Skeletal muscle satellite cell (primary cell): ENCODE data around the gene CHD1.

Experiments
- H3K27me3 ChIP-seq: 2 replicates; pipeline ENCODE4 v1.7.0; 2013; ENCODE audit warnings: low read length; ENCODE audit not compliant: control insufficient read depth, insufficient read depth
- H3K36me3 ChIP-seq: 2 replicates; pipeline ENCODE4 v1.7.0; 2013; ENCODE audit warnings: mild to moderate bottlenecking, control low read depth, low read length; ENCODE audit not compliant: insufficient read depth
- H3K4me1 ChIP-seq: 2 replicates; pipeline ENCODE4 v1.7.0; 2013; ENCODE audit warnings: low read length; ENCODE audit not compliant: control insufficient read depth, insufficient read depth
- H3K4me2 ChIP-seq: 2 replicates; pipeline ENCODE4 v1.7.0; 2013; ENCODE audit warnings: mild to moderate bottlenecking, low read length
- H3K4me3 ChIP-seq: 2 replicates; pipeline ENCODE4 v1.7.0; 2013; ENCODE audit warnings: low read length
- H3K9ac ChIP-seq: 2 replicates; pipeline ENCODE4 v1.7.0; 2013; ENCODE audit warnings: mild to moderate bottlenecking, low read depth, low read length, moderate library complexity
- H3K9me3 ChIP-seq: replicated peaks from 2 replicates; pipeline ENCODE4 v1.7.0; 2013; ENCODE audit warnings: mild to moderate bottlenecking, control low read depth, low read length

CHD1 gene

GRCh38 chr5:98880598-98880997, 48.2 kb downstream of the CHD1 start:
- Histone ChIP-seq H3K4me2 (no peak overlapping the region), H3K36me3 (peaks cover 63% of the 10 kb centered on the region), H3K4me1 (no peaks in the 10 kb centered on the region), H3K9me3 (no peaks in the 10 kb centered on the region), H3K4me3 (no peak overlapping the region), H3K9ac (no peak overlapping the region), H3K27me3 (no peaks in the 10 kb centered on the region)

- no peaks in the 10 kb centered on the region for H3K9me3 ChIP-seq
- H3K9ac ChIP-seq: no peak overlapping the region
- H3K4me2 ChIP-seq: no peak overlapping the region
- H3K4me3 ChIP-seq: no peak overlapping the region
- H3K36me3 ChIP-seq: peaks cover 63% of the 10 kb centered on the region
- H3K4me1 ChIP-seq: no peaks in the 10 kb centered on the region
- H3K27me3 ChIP-seq: no peaks in the 10 kb centered on the region
These were observed 48.7 kb downstream of the CHD1 start for GRCh38 chr5:98880151-98880550.

GRCh38 chr5:98877600-98877999, 51.2 kb downstream of the CHD1 start:
- Histone ChIP-seq H3K9ac (no peak overlapping the region), H3K27me3 (no peaks in the 10 kb centered on the region), H3K4me3 (no peak overlapping the region), H3K4me1 (no peaks in the 10 kb centered on the region), H3K9me3 (no peaks in the 10 kb centered on the region), H3K4me2 (no peak overlapping the region), H3K36me3 (peaks cover 71% of the 10 kb centered on the region)

- H3K4me3 ChIP-seq: no peak overlapping the region
- no peaks in the 10 kb centered on the region for H3K27me3 ChIP-seq
- H3K36me3 ChIP-seq: peaks cover 58% of the 10 kb centered on the region
- H3K4me1 ChIP-seq: no peaks in the 10 kb centered on the region
- no peak overlapping the region for H3K4me2 ChIP-seq
- no peak overlapping the region for H3K9ac ChIP-seq
- no peaks in the 10 kb centered on the region for H3K9me3 ChIP-seq
These were observed 56.1 kb downstream of the CHD1 start for GRCh38 chr5:98872674-98873073.

GRCh38 chr5:98865690-98866089, 63.1 kb downstream of the CHD1 start:
- Histone ChIP-seq H3K27me3 (no peaks in the 10 kb centered on the region), H3K36me3 (peaks cover 44% of the 10 kb centered on the region), H3K4me2 (no peak overlapping the region), H3K9ac (no peak overlapping the region), H3K9me3 (no peaks in the 10 kb centered on the region), H3K4me1 (no peaks in the 10 kb centered on the region), H3K4me3 (no peak overlapping the region)

GRCh38 chr5:98847054-98847453, 81.8 kb downstream of the CHD1 start:
- H3K27me3 ChIP-seq: no peaks in the 10 kb centered on the region
- no peaks in the 10 kb centered on the region for H3K36me3 ChIP-seq
- H3K4me2 ChIP-seq: no peak overlapping the region
- no peak overlapping the region for H3K4me3 ChIP-seq
- peaks cover 7% of the 10 kb centered on the region for H3K9me3 ChIP-seq
- H3K4me1 ChIP-seq: no peaks in the 10 kb centered on the region
- H3K9ac ChIP-seq: no peak overlapping the region

GRCh38 chr5:98846520-98846919, 82.3 kb downstream of the CHD1 start:
- Histone ChIP-seq H3K4me3 (no peak overlapping the region), H3K9me3 (peaks cover 7% of the 10 kb centered on the region), H3K27me3 (no peaks in the 10 kb centered on the region), H3K4me1 (no peaks in the 10 kb centered on the region), H3K9ac (no peak overlapping the region), H3K4me2 (no peak overlapping the region), H3K36me3 (no peaks in the 10 kb centered on the region)

GRCh38 chr5:98845878-98846277, 82.9 kb downstream of the CHD1 start:
- Histone ChIP-seq H3K9ac (no peak overlapping the region), H3K4me2 (no peak overlapping the region), H3K36me3 (no peaks in the 10 kb centered on the region), H3K27me3 (no peaks in the 10 kb centered on the region), H3K9me3 (peaks cover 7% of the 10 kb centered on the region), H3K4me3 (no peak overlapping the region), H3K4me1 (no peaks in the 10 kb centered on the region)

GRCh38 chr5:98844865-98845264, 83.9 kb downstream of the CHD1 start:
- no peak overlapping the region for H3K4me2 ChIP-seq
- H3K4me3 ChIP-seq: no peak overlapping the region
- peaks cover 7% of the 10 kb centered on the region for H3K9me3 ChIP-seq
- no peaks in the 10 kb centered on the region for H3K4me1 ChIP-seq
- H3K27me3 ChIP-seq: no peaks in the 10 kb centered on the region
- no peaks in the 10 kb centered on the region for H3K36me3 ChIP-seq
- no peak overlapping the region for H3K9ac ChIP-seq

- no peaks in the 10 kb centered on the region for H3K27me3 ChIP-seq
- H3K9me3 ChIP-seq: peaks cover 7% of the 10 kb centered on the region
- no peaks in the 10 kb centered on the region for H3K36me3 ChIP-seq
- no peak overlapping the region for H3K9ac ChIP-seq
- no peaks in the 10 kb centered on the region for H3K4me1 ChIP-seq
- H3K4me3 ChIP-seq: no peak overlapping the region
- H3K4me2 ChIP-seq: no peak overlapping the region
These were observed 85.3 kb downstream of the CHD1 start for GRCh38 chr5:98843481-98843880.

- Histone ChIP-seq H3K27me3 (no peaks in the 10 kb centered on the region), H3K4me1 (no peaks in the 10 kb centered on the region), H3K4me2 (no peak overlapping the region), H3K9ac (no peak overlapping the region), H3K9me3 (peaks cover 7% of the 10 kb centered on the region), H3K4me3 (no peak overlapping the region), H3K36me3 (no peaks in the 10 kb centered on the region)
These were observed 87.9 kb downstream of the CHD1 start for GRCh38 chr5:98840946-98841345.

GRCh38 chr5:98839469-98840383, 89.1 kb downstream of the CHD1 start:
- Histone ChIP-seq H3K9me3 (peaks cover 4% of the 10 kb centered on the region), H3K4me3 (no peak overlapping the region), H3K4me2 (peak overlapping the region; percentile 15), H3K36me3 (no peaks in the 10 kb centered on the region), H3K27me3 (no peaks in the 10 kb centered on the region), H3K4me1 (no peaks in the 10 kb centered on the region), H3K9ac (no peak overlapping the region)
